Adrenal gland (tissue), 5 donors: ENCODE data around the gene CR1.

Experiments used
- POLR2A ChIP-seq, 2 donors: fragments of 450-650 bp; IDR thresholded peaks; one replicate each; pipeline ENCODE4 v1.6.1; 2017; ENCODE audit warnings: antibody characterized with exemption in 2 of 2, mild to moderate bottlenecking in 2 of 2, moderate library complexity in 1 of 2
- TF ChIP-seq, protein P1 (sequence below), 6 experiments: fragments of 450-650 bp in 4 of 6; fragments of 200-600 bp in 2 of 6; sonication (generic) in 1 of 6; IDR thresholded peaks; 1 replicate in 5 of 6; 2 replicates in 1 of 6; pipeline versions ENCODE4 v1.5.1 to v1.8.0; 2016 to 2021; ENCODE audit warnings: antibody characterized with exemption in 6 of 6, mild to moderate bottlenecking in 2 of 6, moderate library complexity in 1 of 6
- donor health status: DM: no; HTN: no; CAD: no.

DNA sequence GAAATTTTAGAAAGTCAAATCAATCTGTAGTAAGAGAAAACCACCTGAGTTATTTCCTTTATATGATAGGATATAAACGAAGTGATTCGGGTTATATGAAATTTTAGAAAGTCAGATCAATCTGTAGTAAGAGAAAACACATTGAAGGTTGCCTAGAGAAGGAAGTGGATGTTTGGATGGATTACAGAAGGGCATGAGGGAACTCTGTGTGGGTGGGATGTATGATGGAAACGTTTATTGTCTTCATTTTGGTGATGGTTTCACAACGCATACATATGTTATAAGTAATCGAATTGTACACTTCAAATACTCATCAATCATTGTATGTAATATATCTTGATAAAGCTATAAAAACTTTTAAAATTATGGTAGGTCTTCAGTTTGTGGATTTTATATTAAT lies 5.1 kb downstream of the CR1 start:
- TF ChIP-seq, protein P1, sequence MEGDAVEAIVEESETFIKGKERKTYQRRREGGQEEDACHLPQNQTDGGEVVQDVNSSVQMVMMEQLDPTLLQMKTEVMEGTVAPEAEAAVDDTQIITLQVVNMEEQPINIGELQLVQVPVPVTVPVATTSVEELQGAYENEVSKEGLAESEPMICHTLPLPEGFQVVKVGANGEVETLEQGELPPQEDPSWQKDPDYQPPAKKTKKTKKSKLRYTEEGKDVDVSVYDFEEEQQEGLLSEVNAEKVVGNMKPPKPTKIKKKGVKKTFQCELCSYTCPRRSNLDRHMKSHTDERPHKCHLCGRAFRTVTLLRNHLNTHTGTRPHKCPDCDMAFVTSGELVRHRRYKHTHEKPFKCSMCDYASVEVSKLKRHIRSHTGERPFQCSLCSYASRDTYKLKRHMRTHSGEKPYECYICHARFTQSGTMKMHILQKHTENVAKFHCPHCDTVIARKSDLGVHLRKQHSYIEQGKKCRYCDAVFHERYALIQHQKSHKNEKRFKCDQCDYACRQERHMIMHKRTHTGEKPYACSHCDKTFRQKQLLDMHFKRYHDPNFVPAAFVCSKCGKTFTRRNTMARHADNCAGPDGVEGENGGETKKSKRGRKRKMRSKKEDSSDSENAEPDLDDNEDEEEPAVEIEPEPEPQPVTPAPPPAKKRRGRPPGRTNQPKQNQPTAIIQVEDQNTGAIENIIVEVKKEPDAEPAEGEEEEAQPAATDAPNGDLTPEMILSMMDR (IDR thresholded peaks at IDR 0.05): no peak
- no peak for TF ChIP-seq POLR2A (IDR thresholded peaks at IDR 0.05)
